ENCODE measurements around the gene NUP210L.
"Not testable (repeated sequence)": the region's sequence is repeated elsewhere in the genome, so short reads cannot be mapped to it uniquely, and the experiment has no call there.

The NUP210L gene

GRCh38 chr1:153985941-153986761 lies 168.7 kb downstream of the NUP210L start, which contains the start of gene RAB13:
TSS of gene RAB13 (minus strand) at chr1:153986339. CDS start at chr1:153986236, 103 bp downstream.
- peak; percentile 81 for DNase-seq (ENCODE audit: low read depth)
- no peak for TF ChIP-seq CTCF (conservative IDR thresholded peaks at IDR 0.05; ENCODE audit: low read depth, low read length)
- H3K4me3 ChIP-seq (ENCODE audit: low read depth, low read length): peak within 1 kb of the TSS; percentile 83

GRCh38 chr1:153985341-153985912 lies 169.4 kb downstream of the NUP210L start:
- H3K4me3 ChIP-seq (ENCODE audit: low read depth, low read length): peak overlapping the region; percentile 83
- DNase-seq (ENCODE audit: low read depth): peak; percentile 81

GRCh38 chr1:153984123-153984894 lies 170.6 kb downstream of the NUP210L start:
- H3K4me3 ChIP-seq (ENCODE audit: low read depth, low read length): peak overlapping the region; percentile 83
- no peak for TF ChIP-seq CTCF (conservative IDR thresholded peaks at IDR 0.05; ENCODE audit: low read depth, low read length)
- DNase-seq (ENCODE audit: low read depth): no peak

More at GRCh38 chr1:153985341-153985912, 169.4 kb downstream of the NUP210L start:
- TF ChIP-seq CTCF (conservative IDR thresholded peaks at IDR 0.05; ENCODE audit: low read depth, low read length): no peak

GRCh38 chr1:153981735-153982134 lies 173.1 kb downstream of the NUP210L start:
- H3K4me3 ChIP-seq (ENCODE audit: low read depth, low read length); DNase-seq (ENCODE audit: low read depth): not testable (repeated sequence)

- DNase-seq (ENCODE audit: low read depth); H3K4me3 ChIP-seq (ENCODE audit: low read depth, low read length): not testable (repeated sequence)
Measured at GRCh38 chr1:153979091-153979490, 175.8 kb downstream of the NUP210L start.

- no peak for DNase-seq (ENCODE audit: low read depth)
- H3K4me3 ChIP-seq (ENCODE audit: low read depth, low read length): peak overlapping the region; percentile 96
- TF ChIP-seq CTCF (conservative IDR thresholded peaks at IDR 0.05; ENCODE audit: low read depth, low read length): no peak
Measured at GRCh38 chr1:153978274-153978909, 176.5 kb downstream of the NUP210L start.

GRCh38 chr1:153977250-153978240 lies 177.3 kb downstream of the NUP210L start, which contains the start of gene JTB:
TSS of gene JTB (minus strand) at chr1:153977674. CDS start at chr1:153977252, 422 bp downstream.
- DNase-seq (ENCODE audit: low read depth): peak; percentile 84
- TF ChIP-seq CTCF (conservative IDR thresholded peaks at IDR 0.05; ENCODE audit: low read depth, low read length): no peak

More at GRCh38 chr1:153977250-153978240, 177.3 kb downstream of the NUP210L start, which contains the start of gene JTB:
- H3K4me3 ChIP-seq (ENCODE audit: low read depth, low read length): peak within 1 kb of the TSS; percentile 96

All from choroid plexus epithelial cell (primary cell).